DND-41 (cell line): Measurements from ENCODE around the gene CADPS.

Experiments used
- ATAC-seq: fragments of 200-7000 bp; cut with Tn5 transposase; 3 replicates; pipeline ENCODE4 v1.9.1; 2021; ENCODE audit warnings: low read depth; ENCODE audit not compliant: insufficient read depth
- DNase-seq: peaks from one replicate; pipeline ENCODE4 v3.0.0-alpha.2; 2020
- H2AFZ ChIP-seq: 2 replicates; pipeline ENCODE4 v1.6.0; 2012; ENCODE audit warnings: low read depth, low read length
- H3K27ac ChIP-seq: 2 replicates; pipeline ENCODE4 v1.5.1; 2012; ENCODE audit warnings: low read length, inconsistent platforms
- H3K27me3 ChIP-seq: fragments of 200-600 bp; sonication (generic); 2 replicates; pipeline ENCODE4 v1.6.0; 2012; ENCODE audit warnings: low read length, mild to moderate bottlenecking, inconsistent platforms; ENCODE audit not compliant: insufficient read depth, poor library complexity
- H3K36me3 ChIP-seq: 2 replicates; pipeline ENCODE4 v1.5.1; 2012; ENCODE audit warnings: low read length, inconsistent platforms; ENCODE audit not compliant: insufficient read depth
- H3K4me1 ChIP-seq: 2 replicates; pipeline ENCODE4 v1.5.1; 2012; ENCODE audit warnings: mild to moderate bottlenecking, low read length; ENCODE audit not compliant: insufficient read depth
- H3K4me2 ChIP-seq: 2 replicates; pipeline ENCODE4 v1.6.0; 2012; ENCODE audit warnings: mild to moderate bottlenecking, moderate library complexity, low read length, inconsistent platforms; ENCODE audit not compliant: insufficient read depth
- H3K4me3 ChIP-seq, 2 experiments: fragments of 200-600 bp in 1 of 2; shearing (Covaris generic) in 1 of 2; 2 replicates each; pipeline ENCODE4 v1.5.1; 2012 to 2016; ENCODE audit warnings: inconsistent platforms in 2 of 2, low read length in 2 of 2, mild to moderate bottlenecking in 2 of 2, low read depth in 1 of 2, moderate library complexity in 1 of 2
- H3K79me2 ChIP-seq: 2 replicates; pipeline ENCODE4 v1.6.0; 2012; ENCODE audit warnings: low read length, inconsistent platforms; ENCODE audit not compliant: insufficient read depth
- H3K9ac ChIP-seq: 2 replicates; pipeline ENCODE4 v1.6.0; 2012; ENCODE audit warnings: low read depth, mild to moderate bottlenecking, inconsistent platforms, low read length, moderate library complexity
- H3K9me3 ChIP-seq: 2 replicates; pipeline ENCODE4 v1.5.1; 2012; ENCODE audit warnings: low read length, moderate library complexity, mild to moderate bottlenecking, inconsistent platforms; ENCODE audit not compliant: insufficient read depth, severe bottlenecking
- H4K20me1 ChIP-seq: 2 replicates; pipeline ENCODE4 v1.6.0; 2012; ENCODE audit warnings: low read length; ENCODE audit not compliant: insufficient read depth
- CTCF ChIP-seq: IDR thresholded peaks from 2 replicates; pipeline ENCODE4 v1.5.1; 2012; ENCODE audit warnings: borderline replicate concordance, low read length, moderate library complexity, mild to moderate bottlenecking; ENCODE audit not compliant: poor library complexity, severe bottlenecking; ENCODE audit errors: extremely low read depth
- EZH2 ChIP-seq: IDR thresholded peaks from 3 replicates; pipeline ENCODE4 v1.6.1; 2012; ENCODE audit warnings: borderline replicate concordance, low read depth, mild to moderate bottlenecking, moderate library complexity, low read length, inconsistent platforms; ENCODE audit not compliant: severe bottlenecking

The CADPS gene

GRCh38 chr3:62569609-62570008, 305.6 kb downstream of the CADPS start:
- Histone ChIP-seq H3K9ac (no peak overlapping the region), H3K9me3 (no peaks in the 10 kb centered on the region), H3K36me3 (no peaks in the 10 kb centered on the region), H4K20me1 (no peaks in the 10 kb centered on the region), H3K27me3 (no peaks in the 10 kb centered on the region), H3K4me1 (no peaks in the 10 kb centered on the region), H3K4me2 (no peak overlapping the region), H3K79me2 (no peaks in the 10 kb centered on the region), H3K4me3 (no peak overlapping the region), H3K27ac (no peak overlapping the region), H2AFZ (no peak overlapping the region)
- DNase-seq (no peak), ATAC-seq (no peak)
- no peak for TF ChIP-seq EZH2
- TF ChIP-seq CTCF, result no peak

DNA sequence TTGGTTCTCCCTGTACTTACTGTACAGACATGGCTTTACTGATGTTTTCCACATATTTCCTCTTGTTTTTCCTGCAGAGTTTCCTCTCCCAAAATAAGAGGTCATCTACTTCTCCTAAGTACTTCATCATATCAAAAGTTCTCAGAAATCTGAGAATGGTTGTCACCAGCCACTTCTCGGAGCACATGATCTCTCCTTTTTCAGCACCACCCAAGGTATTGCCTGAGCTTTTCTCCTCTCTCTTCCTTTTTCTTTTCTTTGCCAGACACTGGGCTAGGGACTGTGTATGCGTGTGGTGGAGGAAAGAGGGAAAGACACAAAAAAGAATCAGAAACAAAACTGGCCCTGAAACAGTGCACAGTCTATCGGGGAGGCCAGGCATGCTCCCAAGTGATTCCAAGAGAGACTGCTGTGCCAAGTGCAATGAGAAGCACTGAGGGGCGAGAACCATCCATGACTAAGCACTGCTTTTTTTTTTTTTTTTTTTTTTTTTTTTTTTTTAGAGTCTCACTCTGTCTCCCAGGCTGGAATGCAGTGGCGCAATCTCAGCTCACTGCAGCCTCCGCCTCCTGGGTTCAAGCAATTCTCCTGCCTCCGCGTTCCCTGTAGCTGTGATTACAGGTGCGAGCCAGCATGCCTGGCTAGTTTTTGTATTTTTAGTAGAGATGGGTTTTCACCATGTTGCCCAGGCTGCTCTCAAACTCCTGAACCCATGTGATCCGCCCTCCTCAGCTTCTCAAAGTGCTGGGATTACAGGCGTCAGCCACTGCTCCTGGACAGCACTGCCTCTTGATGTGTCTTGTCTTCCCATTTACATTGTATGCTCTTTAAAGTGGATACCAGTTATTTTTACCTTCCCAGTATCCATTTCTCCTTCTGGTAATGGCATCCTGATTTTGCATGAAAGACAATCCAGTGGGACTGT, 307.9 kb downstream of the CADPS start:
- Histone ChIP-seq H3K36me3 (no peaks in the 10 kb centered on the region), H3K27ac (no peak overlapping the region), H3K4me2 (no peak overlapping the region), H3K79me2 (no peaks in the 10 kb centered on the region), H3K27me3 (no peaks in the 10 kb centered on the region), H3K4me3 (no peak overlapping the region), H2AFZ (no peak overlapping the region), H3K9me3 (no peaks in the 10 kb centered on the region), H3K9ac (no peak overlapping the region), H4K20me1 (no peaks in the 10 kb centered on the region), H3K4me1 (no peaks in the 10 kb centered on the region)
- ATAC-seq (no peak), DNase-seq (no peak)
- TF ChIP-seq EZH2, result no peak
- TF ChIP-seq CTCF, result no peak

- Histone ChIP-seq H3K36me3 (no peaks in the 10 kb centered on the region), H4K20me1 (no peaks in the 10 kb centered on the region), H3K9me3 (no peaks in the 10 kb centered on the region), H3K4me1 (no peaks in the 10 kb centered on the region), H3K27ac (no peak overlapping the region), H3K4me2 (no peak overlapping the region), H2AFZ (no peak overlapping the region), H3K27me3 (peaks cover 3% of the 10 kb centered on the region), H3K4me3 (no peak overlapping the region), H3K79me2 (no peaks in the 10 kb centered on the region), H3K9ac (no peak overlapping the region)
- no peak for DNase-seq
- TF ChIP-seq CTCF, result no peak
- no peak for TF ChIP-seq EZH2
- ATAC-seq, result no peak
Measured at GRCh38 chr3:62566022-62566557, 309.1 kb downstream of the CADPS start.
